Endothelial cell of coronary artery (primary cell): ENCODE results near the gene TRIP12. TPM values are rescaled to one million over a fixed set of nuclear protein-coding genes. Genes with fewer than 3 reads are reported as not detected.

Experiments
- total RNA-seq: library from RNA; depleted of rRNA; stranded (reverse); fragments of >200 nt; gene quantifications from 2 replicates; pipeline ENCODE4 v1.2.3, GENCODE V29; 2014

Gene TRIP12
- total RNA-seq: 290 and 370 TPM in 2 replicates

DNA sequence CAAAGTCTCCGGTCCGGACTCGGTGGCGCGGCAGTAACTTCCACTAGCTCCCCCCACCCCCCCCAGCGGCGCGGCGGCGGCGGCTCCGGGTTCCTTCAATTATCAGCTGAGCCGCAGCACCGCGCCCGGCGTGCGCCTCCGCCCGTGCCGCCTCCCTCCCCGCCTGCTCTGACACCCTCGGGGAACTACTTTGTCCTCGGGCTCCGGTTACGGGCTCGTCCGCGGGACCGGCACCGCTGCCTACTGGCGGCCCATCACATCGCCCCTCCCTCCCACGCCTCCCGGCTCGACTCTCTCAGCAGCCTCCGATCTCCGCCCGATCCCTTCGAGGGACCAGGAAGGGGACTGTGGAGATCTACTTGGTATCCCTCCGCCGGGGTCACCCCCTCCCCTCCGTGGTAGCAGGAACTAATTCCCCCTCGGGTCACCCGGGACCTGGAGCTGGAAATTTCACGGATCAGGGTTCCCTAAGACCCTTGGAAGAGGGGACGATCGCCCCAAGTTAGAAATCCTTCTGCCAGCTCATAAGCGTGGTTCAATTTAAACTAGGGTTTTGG lies at the start of gene TRIP12:
Gene TRIP12, minus strand, starts transcription at position 118 of the 557 bp plus-strand sequence. CDS start 41,930 bp downstream, outside the sequence.

GRCh38 chr2:229922449-229923386 lies 909 bp upstream of the TRIP12 start, which contains the start of gene FBXO36:
Gene FBXO36, plus strand, starts transcription at chr2:229922503. Its CDS starts 11 bp downstream, at chr2:229922514.

GRCh38 chr2:229714080-229714735 lies 207.6 kb downstream of the TRIP12 start, which contains the start of gene DNER:
Gene DNER, minus strand, starts transcription at chr2:229714555. Its CDS starts 132 bp downstream, at chr2:229714423.

Other genes starting within 250 kb of the TRIP12 start
- gene DNER, start 207.5 kb downstream of the TRIP12 start, total RNA-seq: 0.09 and 3.6 TPM in 2 replicates
- gene FBXO36, start 494 bp upstream of the TRIP12 start, total RNA-seq: 0.75 and 1.4 TPM in 2 replicates
- gene SLC16A14, start 146.9 kb upstream of the TRIP12 start, total RNA-seq: 0.09 and 0.18 TPM in 2 replicates